Measurements from ENCODE around the gene ERG28. TPM values are rescaled to one million over a fixed set of nuclear protein-coding genes. Genes with fewer than 3 reads are reported as not detected.
A peak's percentile ranks its signal among the peaks of the same experiment; 100 is the strongest.
"Not testable (repeated sequence)": the region's sequence is repeated elsewhere in the genome, so short reads cannot be mapped to it uniquely, and the experiment has no call there.

Gene ERG28
- total RNA-seq, 2 donors from 2014 or later, result 7.6 to 7.7 TPM

DNA sequence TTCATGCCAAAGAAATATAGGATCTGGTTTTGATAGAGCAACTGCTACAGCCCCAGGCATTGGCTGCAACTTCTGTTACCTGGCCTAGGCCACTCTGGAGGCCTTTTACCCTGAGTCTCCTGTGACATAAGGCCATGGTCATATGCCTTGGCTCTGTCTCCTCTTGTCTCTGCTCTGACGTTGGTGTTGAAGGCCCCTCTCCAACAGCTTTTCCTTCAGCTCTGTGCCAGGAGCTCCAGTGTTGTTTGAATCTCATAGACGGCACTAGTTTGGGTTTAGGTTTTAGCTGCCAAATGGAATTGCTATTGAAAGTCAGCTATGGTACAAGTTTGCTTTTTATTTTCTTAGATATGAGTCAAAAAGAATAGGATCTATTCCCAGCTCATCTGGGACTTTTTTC is 41.4 kb upstream of the ERG28 start:
- H3K27ac ChIP-seq, result peak overlapping the region; percentile 55 to 61
- H3K4me3 ChIP-seq, result no peak overlapping the region
- TF ChIP-seq, protein P1, sequence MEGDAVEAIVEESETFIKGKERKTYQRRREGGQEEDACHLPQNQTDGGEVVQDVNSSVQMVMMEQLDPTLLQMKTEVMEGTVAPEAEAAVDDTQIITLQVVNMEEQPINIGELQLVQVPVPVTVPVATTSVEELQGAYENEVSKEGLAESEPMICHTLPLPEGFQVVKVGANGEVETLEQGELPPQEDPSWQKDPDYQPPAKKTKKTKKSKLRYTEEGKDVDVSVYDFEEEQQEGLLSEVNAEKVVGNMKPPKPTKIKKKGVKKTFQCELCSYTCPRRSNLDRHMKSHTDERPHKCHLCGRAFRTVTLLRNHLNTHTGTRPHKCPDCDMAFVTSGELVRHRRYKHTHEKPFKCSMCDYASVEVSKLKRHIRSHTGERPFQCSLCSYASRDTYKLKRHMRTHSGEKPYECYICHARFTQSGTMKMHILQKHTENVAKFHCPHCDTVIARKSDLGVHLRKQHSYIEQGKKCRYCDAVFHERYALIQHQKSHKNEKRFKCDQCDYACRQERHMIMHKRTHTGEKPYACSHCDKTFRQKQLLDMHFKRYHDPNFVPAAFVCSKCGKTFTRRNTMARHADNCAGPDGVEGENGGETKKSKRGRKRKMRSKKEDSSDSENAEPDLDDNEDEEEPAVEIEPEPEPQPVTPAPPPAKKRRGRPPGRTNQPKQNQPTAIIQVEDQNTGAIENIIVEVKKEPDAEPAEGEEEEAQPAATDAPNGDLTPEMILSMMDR (IDR thresholded peaks at IDR 0.05), result no peak
- no peak for DNase-seq (ENCODE audit: low spot score)
- no peaks in the 10 kb centered on the region for H3K9me3 ChIP-seq
- H3K36me3 ChIP-seq, result no peaks in the 10 kb centered on the region
- no peaks in the 10 kb centered on the region for H3K27me3 ChIP-seq (replicated peaks; ENCODE audit: insufficient read depth)
- ATAC-seq (ENCODE audit: insufficient number of reproducible peaks, low FRiP score, low read depth), result no peak
- H3K4me1 ChIP-seq (ENCODE audit: control insufficient read depth in 1 of 2, low read depth in 2 of 2), result peaks cover 9 to 17% of the 10 kb centered on the region in 2 donors

DNA sequence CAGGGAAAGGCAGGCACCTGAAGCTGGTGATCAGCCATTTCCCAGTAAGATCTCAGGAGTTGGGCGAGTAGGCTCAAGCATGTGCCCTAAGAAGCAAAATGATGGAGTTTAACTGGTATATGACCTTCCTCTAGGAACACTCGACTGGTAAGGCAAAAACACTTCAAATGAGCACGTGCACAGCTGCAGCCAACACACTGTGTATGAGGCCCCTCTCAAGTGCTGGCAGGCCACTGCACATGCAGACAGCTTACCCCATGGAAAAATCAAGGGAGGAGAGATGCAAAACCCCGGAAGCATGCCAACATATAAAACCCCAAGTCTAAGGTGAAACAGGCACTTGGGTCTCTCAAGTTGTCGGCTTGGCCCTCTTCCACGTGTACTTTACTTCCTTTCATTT is 39.6 kb upstream of the ERG28 start:
- Histone ChIP-seq H3K36me3 (no peaks in the 10 kb centered on the region), H3K4me3 (no peak overlapping the region), H3K27ac (no peak overlapping the region), H3K4me1 (ENCODE audit: control insufficient read depth in 1 of 2, low read depth in 2 of 2) (peaks cover 9 to 17% of the 10 kb centered on the region in 2 donors), H3K27me3 (replicated peaks; ENCODE audit: insufficient read depth) (no peaks in the 10 kb centered on the region), H3K9me3 (no peaks in the 10 kb centered on the region)
- DNase-seq (ENCODE audit: low spot score), result no peak
- no peak for ATAC-seq (ENCODE audit: insufficient number of reproducible peaks, low FRiP score, low read depth)
- TF ChIP-seq, protein P1 (IDR thresholded peaks at IDR 0.05), result no peak

DNA sequence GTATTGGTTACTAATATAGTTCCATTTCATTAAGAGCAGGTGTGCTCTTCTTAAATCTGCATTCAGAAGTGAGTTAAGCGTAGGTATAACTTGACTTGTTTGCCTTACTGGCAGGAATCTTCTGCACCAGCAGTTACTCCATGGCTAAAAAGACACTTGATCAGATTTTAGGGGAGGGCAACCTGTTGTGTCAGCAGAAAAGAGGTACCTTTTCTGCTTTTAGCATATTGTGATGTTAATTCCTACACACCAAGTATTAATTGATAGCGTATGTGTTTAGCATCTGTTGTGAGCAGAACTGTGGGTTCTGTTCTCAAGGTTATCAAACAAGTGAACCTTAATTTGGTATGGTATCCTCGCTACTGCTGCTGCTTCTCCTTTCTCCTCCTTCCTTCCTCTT is 38.7 kb upstream of the ERG28 start:
- TF ChIP-seq, protein P1 (IDR thresholded peaks at IDR 0.05), result no peak
- DNase-seq (ENCODE audit: low spot score) (no peak), ATAC-seq (ENCODE audit: insufficient number of reproducible peaks, low FRiP score, low read depth) (no peak)
- peaks cover 1% of the 10 kb centered on the region for H3K36me3 ChIP-seq
- no peak overlapping the region for H3K27ac ChIP-seq
- H3K4me3 ChIP-seq, result no peak overlapping the region
- H3K4me1 ChIP-seq (ENCODE audit: control insufficient read depth in 1 of 2, low read depth in 2 of 2), result peaks cover 9 to 17% of the 10 kb centered on the region in 2 donors
- no peaks in the 10 kb centered on the region for H3K27me3 ChIP-seq (replicated peaks; ENCODE audit: insufficient read depth)
- no peaks in the 10 kb centered on the region for H3K9me3 ChIP-seq

DNA sequence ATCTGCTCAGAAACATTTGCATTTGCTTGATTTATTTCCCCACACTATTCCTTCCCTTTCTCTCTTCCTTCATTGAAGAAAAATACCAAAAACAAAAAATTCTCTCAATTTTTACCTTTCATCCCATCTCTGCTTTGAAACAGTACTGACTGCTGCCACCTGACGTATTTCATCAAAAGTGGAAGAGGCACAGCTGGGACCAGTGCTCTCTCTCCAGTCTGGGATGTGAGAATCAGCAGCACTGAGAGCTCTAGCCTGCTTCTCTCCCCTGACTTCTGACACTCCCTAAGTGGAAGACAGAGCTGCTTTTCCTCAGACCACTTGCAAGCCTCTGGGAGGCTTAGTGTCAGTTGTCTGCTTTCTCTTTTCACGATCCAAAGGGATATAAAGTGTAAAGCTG is 37.2 kb upstream of the ERG28 start:
- H3K27me3 ChIP-seq (replicated peaks; ENCODE audit: insufficient read depth), result no peaks in the 10 kb centered on the region
- TF ChIP-seq, protein P1 (IDR thresholded peaks at IDR 0.05), result no peak
- ATAC-seq (ENCODE audit: insufficient number of reproducible peaks, low FRiP score, low read depth), result no peak
- H3K4me1 ChIP-seq (ENCODE audit: control insufficient read depth in 1 of 2, low read depth in 2 of 2), result peaks cover 4 to 11% of the 10 kb centered on the region in 2 donors
- H3K27ac ChIP-seq, result no peak overlapping the region
- H3K9me3 ChIP-seq, result no peaks in the 10 kb centered on the region
- DNase-seq (ENCODE audit: low spot score), result no peak
- H3K4me3 ChIP-seq, result no peak overlapping the region
- H3K36me3 ChIP-seq, result peaks cover 3% of the 10 kb centered on the region

DNA sequence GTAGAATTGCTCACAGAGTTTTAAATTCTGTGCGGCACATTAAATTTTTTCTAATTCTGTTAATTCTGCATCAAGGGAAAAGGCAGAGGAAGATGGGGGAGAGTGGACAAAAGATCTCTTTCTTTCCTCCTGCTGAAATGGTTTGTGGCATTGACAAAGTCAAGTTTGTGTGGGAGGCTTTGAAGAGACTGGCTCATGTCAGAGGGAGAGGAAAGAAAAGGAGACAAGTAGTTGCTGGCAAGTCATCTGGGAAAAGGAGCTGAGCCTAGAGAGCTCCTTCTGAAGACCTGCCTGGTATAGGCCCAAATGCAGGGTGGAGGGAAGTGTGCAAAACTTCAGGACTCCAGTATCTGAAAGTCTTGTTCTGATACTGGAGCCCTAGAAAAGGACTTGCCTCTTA is 36.7 kb upstream of the ERG28 start:
- H3K9me3 ChIP-seq, result no peaks in the 10 kb centered on the region
- no peaks in the 10 kb centered on the region for H3K27me3 ChIP-seq (replicated peaks; ENCODE audit: insufficient read depth)
- no peak for ATAC-seq (ENCODE audit: insufficient number of reproducible peaks, low FRiP score, low read depth)
- TF ChIP-seq, protein P1 (IDR thresholded peaks at IDR 0.05), result no peak
- no peak overlapping the region for H3K4me3 ChIP-seq
- H3K4me1 ChIP-seq (ENCODE audit: control insufficient read depth in 1 of 2, low read depth in 2 of 2), result peaks cover under 1 to 6% of the 10 kb centered on the region in 2 donors
- no peak for DNase-seq (ENCODE audit: low spot score)
- peaks cover 3% of the 10 kb centered on the region for H3K36me3 ChIP-seq
- no peak overlapping the region for H3K27ac ChIP-seq

DNA sequence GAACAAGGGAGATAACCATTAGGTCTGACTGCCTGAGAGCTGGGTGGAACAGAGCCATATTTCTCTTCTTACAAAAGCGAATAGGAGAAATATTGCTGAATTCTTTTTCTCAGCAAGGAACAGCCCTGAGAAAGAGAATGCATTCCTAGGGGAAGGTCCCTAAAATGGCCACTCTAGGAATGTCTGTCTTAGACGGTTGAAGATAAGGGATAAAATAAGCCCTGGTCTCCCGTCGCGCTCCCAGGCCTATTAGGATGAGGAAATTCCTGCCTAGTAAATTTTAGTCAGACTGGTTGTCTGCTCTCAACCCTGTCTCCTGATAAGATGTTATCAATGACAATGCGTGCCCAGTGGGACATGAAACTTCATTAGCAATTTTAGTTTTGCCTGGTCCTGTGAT is 34.3 kb upstream of the ERG28 start:
- not testable (repeated sequence) for H3K4me1 ChIP-seq (ENCODE audit: control insufficient read depth in 1 of 2, low read depth in 2 of 2); H3K9me3 ChIP-seq

More for the DNA sequence above, 34.3 kb upstream of the ERG28 start:
- not testable (repeated sequence) for DNase-seq (ENCODE audit: low spot score); H3K27ac ChIP-seq; ATAC-seq (ENCODE audit: insufficient number of reproducible peaks, low FRiP score, low read depth); H3K4me3 ChIP-seq; H3K27me3 ChIP-seq (replicated peaks; ENCODE audit: insufficient read depth)
- H3K36me3 ChIP-seq, result peaks cover 10% of the 10 kb centered on the region
